Pancreas (tissue), 10 donors: ENCODE data around the gene CXCL13. TPM values are rescaled to one million over a fixed set of nuclear protein-coding genes. Genes with fewer than 3 reads are reported as not detected.

ENCODE experiments used
- ATAC-seq, 4 donors: fragments of 200-7000 bp; cut with Tn5 transposase; one replicate each; pipeline versions ENCODE4 v1.8.0 to v1.9.1; 2020; ENCODE audit warnings: mild to moderate bottlenecking in 4 of 4, moderate library complexity in 4 of 4
- DNase-seq, 6 donors: peaks; one replicate each; pipeline ENCODE4 v3.0.0-alpha.2; 2020
- FAIRE-seq: peaks from 2 replicates; lab custom pipeline; 2012; peaks lifted over from hg19 to GRCh38; lab: Jason Lieb, UNC
- H3K27ac ChIP-seq, 4 donors: fragments of 200-600 bp; sonication (generic); 1 replicate in 3 of 4; 2 replicates in 1 of 4; pipeline versions ENCODE4 v1.5.0 to v1.8.0; 2020
- H3K27me3 ChIP-seq, 4 donors: fragments of 200-600 bp; one replicate each; pipeline ENCODE4 v1.8.0; 2021
- H3K36me3 ChIP-seq, 3 donors: fragments of 200-600 bp; sonication (generic) in 1 of 3; one replicate each; pipeline versions ENCODE4 v1.5.0 to v1.8.0; 2020 to 2021
- H3K4me1 ChIP-seq, 3 donors: fragments of 200-600 bp; one replicate each; pipeline ENCODE4 v1.8.0; 2021
- H3K4me3 ChIP-seq, 4 donors: fragments of 200-600 bp; sonication (generic) in 2 of 4; one replicate each; pipeline versions ENCODE4 v1.5.0 to v1.8.0; 2020 to 2021
- H3K9me3 ChIP-seq, 4 donors: fragments of 200-600 bp; one replicate each; pipeline ENCODE4 v1.8.0; 2021
- CTCF ChIP-seq, 4 donors: fragments of 200-600 bp; sonication (generic) in 3 of 4; IDR thresholded peaks; one replicate each; pipeline versions ENCODE4 v1.5.0 to v1.8.0; 2021; ENCODE audit warnings: antibody characterized with exemption in 4 of 4
- WGBS, 2 donors: extraction: QIAGEN DNeasy Blood & Tissue Kit; methylation state at CpG; one replicate each; pipeline ENCODE4 v1.1.7; 2013; 5-methylcytosine and 5-hydroxymethylcytosine counted together
- intact Hi-C, 3 donors: fragments of 100-400 bp; cut with DNase I; formaldehyde crosslinking; loops; one replicate each; pipeline versions ENCODE4 v1.11.1 to v1.14.2; 2022
- polyA plus RNA-seq, 2 donors: library from polyadenylated mRNA; stranded (reverse); fragments of 200-250 nt; gene quantifications; one replicate each; pipeline ENCODE4 v1.2.3, GENCODE V29; 2013
- total RNA-seq, 6 donors: library from RNA; stranded (reverse); fragmentation: NEBNext Ultra II Directional in 4 of 6; extraction: Animal tissue kit (Norgen Biotek cat#: 25700) in 4 of 6; gene quantifications; one replicate each; pipeline versions ENCODE4 v1.2.1 to v1.2.4, GENCODE V29; 2021 to 2023
- donor health status: healthy with polysubstance abuse.
- donor health status: DM: no; HTN: no; CAD: no; lungs with moderate emphysema.
- donor health status: DM: no; HTN: no; CAD: no.
- donor health status: control.
- donor health status: control.
- donor health status: Bipolar disorder and iron deficiency.
- donor health status: DM: yes; HTN: yes; CAD: no.
- donor health status: DM: no; HTN: no; CAD: no.
- donor health status: DM: no; HTN: no; CAD: no.
- donor health status: DM: yes; HTN: yes; CAD: no.

CXCL13 gene
- total and polyA plus RNA-seq, 8 donors: 0.47 TPM; not detected in 7

- Histone ChIP-seq H3K27ac (no peak overlapping the region), H3K4me1 (peaks cover 9 to 17% (median 13%) of the 10 kb centered on the region in 3 donors), H3K27me3 (no peaks in the 10 kb centered on the region), H3K4me3 (no peak overlapping the region), H3K9me3 (no peaks in the 10 kb centered on the region), H3K36me3 (no peaks in the 10 kb centered on the region)
- no peak for TF ChIP-seq CTCF (IDR thresholded peaks at IDR 0.05)
- intact Hi-C loops: no loop called here
- FAIRE-seq: no peak
- no peak for DNase-seq
- 88 to 95% methylated on average over 3 to 5 of the region's 5 CpGs for WGBS, 2 donors
- ATAC-seq: no peak
Measured at GRCh38 chr4:77617203-77617602, 11.6 kb downstream of the CXCL13 start.

GRCh38 chr4:77618383-77619241 lies 13.0 kb downstream of the CXCL13 start:
- peaks cover 9 to 17% (median 13%) of the 10 kb centered on the region in 3 donors for H3K4me1 ChIP-seq
- peak; percentile 55 to 72 (median 63) for TF ChIP-seq CTCF (IDR thresholded peaks at IDR 0.05)
- peak in 4 of 6 donors; percentile 53 to 81 (median 74) for DNase-seq
- intact Hi-C loops: no loop called here
- no peak overlapping the region for H3K4me3 ChIP-seq
- 14% methylated on average over 12 of the region's 12 CpGs for WGBS, 2 donors
- no peaks in the 10 kb centered on the region for H3K9me3 ChIP-seq
- ATAC-seq: peak; percentile 95 to 98 (median 95)
- H3K27ac ChIP-seq: peak overlapping the region in 2 of 4 donors; percentile 34 to 59
- FAIRE-seq: peak; percentile 53
- no peaks in the 10 kb centered on the region for H3K27me3 ChIP-seq
- H3K36me3 ChIP-seq: no peaks in the 10 kb centered on the region

GRCh38 chr4:77619408-77619807 lies 13.8 kb downstream of the CXCL13 start:
- H3K4me1 ChIP-seq: peaks cover 9 to 17% (median 13%) of the 10 kb centered on the region in 3 donors
- no peak overlapping the region for H3K4me3 ChIP-seq
- H3K27ac ChIP-seq: peak overlapping the region in 2 of 4 donors; percentile 34 to 59
- H3K27me3 ChIP-seq: no peaks in the 10 kb centered on the region
- no peaks in the 10 kb centered on the region for H3K36me3 ChIP-seq
- 35 to 44% methylated on average over 1 of the region's 1 CpG for WGBS, 2 donors
- DNase-seq: peak in 3 of 6 donors; percentile 28 to 35 (median 33)
- intact Hi-C loops: no loop called here
- H3K9me3 ChIP-seq: no peaks in the 10 kb centered on the region
- FAIRE-seq: no peak
- ATAC-seq: peak; percentile 76 to 90 (median 81)
- no peak for TF ChIP-seq CTCF (IDR thresholded peaks at IDR 0.05)

GRCh38 chr4:77621254-77621653 lies 15.6 kb downstream of the CXCL13 start:
- no peak for FAIRE-seq
- peak in 1 of 4 donors; percentile 54 for ATAC-seq
- TF ChIP-seq CTCF (IDR thresholded peaks at IDR 0.05): no peak
- Histone ChIP-seq H3K27ac (peak overlapping the region in 1 of 4 donors; percentile 59), H3K4me1 (peaks cover 9 to 17% (median 13%) of the 10 kb centered on the region in 3 donors), H3K4me3 (no peak overlapping the region), H3K36me3 (no peaks in the 10 kb centered on the region), H3K27me3 (no peaks in the 10 kb centered on the region), H3K9me3 (no peaks in the 10 kb centered on the region)
- intact Hi-C loops: loop anchor here in 1 of 3 donors (10.0 kb wide), 1 partner anchor 84 kb away; no protein-coding TSS in a partner anchor
- no peak for DNase-seq
